Adrenal gland (tissue), 12 donors: ENCODE measurements around the gene ZSCAN5A. TPM values are rescaled to one million over a fixed set of nuclear protein-coding genes. Genes with fewer than 3 reads are reported as not detected.

Experiments
- DNase-seq, 7 donors: peaks; one replicate each; pipeline ENCODE4 v3.0.0-alpha.2; 2019 to 2020
- H3K27ac ChIP-seq, 5 donors: fragments of 200-600 bp; sonication (generic) in 4 of 5; 1 replicate in 3 of 5; 2 replicates in 2 of 5; pipeline versions ENCODE4 v1.5.1 to v1.8.0; 2016 to 2020; ENCODE audit warnings: mild to moderate bottlenecking in 1 of 5
- H3K27me3 ChIP-seq: fragments of 200-600 bp; 2 replicates; pipeline ENCODE4 v1.8.0; 2021
- H3K36me3 ChIP-seq, 2 donors: fragments of 200-600 bp; replicated peaks in 1 of 2; 1 replicate in 1 of 2; 2 replicates in 1 of 2; pipeline versions ENCODE4 v1.5.1 to v1.8.0; 2018 to 2022
- H3K4me1 ChIP-seq, 2 donors: fragments of 200-600 bp; replicated peaks in 1 of 2; 1 replicate in 1 of 2; 2 replicates in 1 of 2; pipeline versions ENCODE4 v1.5.1 to v1.8.0; 2018 to 2021
- H3K4me3 ChIP-seq, 4 donors: fragments of 200-600 bp; sonication (generic) in 3 of 4; one replicate each; pipeline ENCODE4 v1.5.1; 2016 to 2018
- H3K9me3 ChIP-seq, 3 donors: fragments of 200-600 bp; sonication (generic) in 1 of 3; replicated peaks in 1 of 3; 1 replicate in 2 of 3; 2 replicates in 1 of 3; pipeline versions ENCODE4 v1.5.1 to v1.8.0; 2016 to 2021
- CTCF ChIP-seq, 6 experiments: fragments of 450-650 bp in 4 of 6; fragments of 200-600 bp in 2 of 6; sonication (generic) in 1 of 6; IDR thresholded peaks; 1 replicate in 5 of 6; 2 replicates in 1 of 6; pipeline versions ENCODE4 v1.5.1 to v1.8.0; 2016 to 2021; ENCODE audit warnings: antibody characterized with exemption in 6 of 6, mild to moderate bottlenecking in 2 of 6, moderate library complexity in 1 of 6
- POLR2A ChIP-seq, 2 donors: fragments of 450-650 bp; IDR thresholded peaks; one replicate each; pipeline ENCODE4 v1.6.1; 2017; ENCODE audit warnings: antibody characterized with exemption in 2 of 2, mild to moderate bottlenecking in 2 of 2, moderate library complexity in 1 of 2
- WGBS, 4 donors: extraction: QIAGEN DNeasy Blood & Tissue Kit in 2 of 4; methylation state at CpG; one replicate each; pipeline versions ENCODE4 v1.1.5 to v1.1.7; 2013 to 2017; 5-methylcytosine and 5-hydroxymethylcytosine counted together
- intact Hi-C, 2 donors: fragments of 100-400 bp; cut with DNase I; formaldehyde crosslinking; loops; one replicate each; pipeline versions ENCODE4 v1.14.1 to v1.15.0; 2022 to 2023
- polyA plus RNA-seq, 3 donors: library from polyadenylated mRNA; stranded (reverse); fragments of 200-250 nt in 2 of 3; fragments of 350-450 nt in 1 of 3; fragmentation: Illumina TruSeq in 1 of 3; extraction: RNeasy Lipid Tissue Mini Kit (QIAGEN cat#74804) in 1 of 3; gene quantifications; one replicate each; pipeline ENCODE4 v1.2.3, GENCODE V29; 2013 to 2014
- total RNA-seq, 9 donors: library from RNA; depleted of rRNA in 4 of 9; stranded (reverse); fragments of >200 nt in 4 of 9; fragments of 120-200 nt in 1 of 9; fragmentation: NEBNext Ultra II Directional in 1 of 9; extraction: Animal tissue kit (Norgen Biotek cat#: 25700) in 1 of 9; gene quantifications; one replicate each; pipeline versions ENCODE4 v1.1.0 to v1.2.4, GENCODE V29; 2013 to 2023
- donor health status: healthy with polysubstance abuse.
- donor health status: Bipolar disorder and iron deficiency.
- donor health status: DM: yes; HTN: yes; CAD: no.
- donor health status: DM: no; HTN: no; CAD: no.
- donor health status: DM: no; HTN: no; CAD: no.
- donor health status: DM: yes; HTN: yes; CAD: no.

Gene ZSCAN5A
- total and polyA plus RNA-seq, 12 donors: 4.5 to 20.1 (median 8.1) TPM

DNA sequence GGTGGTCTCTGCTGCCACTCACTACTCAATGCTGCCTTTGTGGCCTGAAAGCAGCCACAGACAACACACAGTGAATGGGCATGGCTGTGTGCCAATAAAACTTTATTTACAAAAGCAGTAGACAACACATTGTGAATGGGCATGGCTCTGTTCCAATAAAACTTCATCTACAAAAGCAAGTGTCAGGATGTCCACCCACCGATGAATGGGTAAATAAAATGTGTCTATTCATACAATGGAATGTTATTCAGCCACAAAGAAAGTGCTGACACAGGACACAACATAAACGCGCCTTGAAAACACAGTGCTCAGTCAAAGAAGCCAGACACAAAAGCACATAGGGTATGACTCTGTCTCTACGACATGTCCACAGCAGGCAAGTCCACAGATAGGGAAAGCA lies 20.1 kb downstream of the ZSCAN5A start:
- H3K27me3 ChIP-seq: no peaks in the 10 kb centered on the region
- TF ChIP-seq POLR2A (IDR thresholded peaks at IDR 0.05): no peak
- no peak for TF ChIP-seq CTCF (IDR thresholded peaks at IDR 0.05)
- no peak overlapping the region for H3K27ac ChIP-seq
- 87 to 91% (median 89%) methylated on average over 4 of the region's 4 CpGs for WGBS, 4 donors
- intact Hi-C loops: no loop called here
- peaks cover 0 to 12% of the 10 kb centered on the region in 2 donors for H3K36me3 ChIP-seq
- no peaks in the 10 kb centered on the region for H3K4me1 ChIP-seq
- no peaks in the 10 kb centered on the region for H3K9me3 ChIP-seq
- no peak overlapping the region for H3K4me3 ChIP-seq
- DNase-seq: no peak

GRCh38 chr19:56291867-56292266 lies 22.8 kb downstream of the ZSCAN5A start:
- intact Hi-C loops: no loop called here
- no peak overlapping the region for H3K4me3 ChIP-seq
- H3K4me1 ChIP-seq: no peaks in the 10 kb centered on the region
- WGBS, 4 donors: 87 to 97% (median 94%) methylated on average over 6 of the region's 6 CpGs
- no peaks in the 10 kb centered on the region for H3K27me3 ChIP-seq
- H3K9me3 ChIP-seq: no peaks in the 10 kb centered on the region
- H3K36me3 ChIP-seq: peaks cover 0 to 12% of the 10 kb centered on the region in 2 donors
- TF ChIP-seq POLR2A (IDR thresholded peaks at IDR 0.05) (no peak), CTCF (IDR thresholded peaks at IDR 0.05) (no peak)
- DNase-seq: no peak
- no peak overlapping the region for H3K27ac ChIP-seq

DNA sequence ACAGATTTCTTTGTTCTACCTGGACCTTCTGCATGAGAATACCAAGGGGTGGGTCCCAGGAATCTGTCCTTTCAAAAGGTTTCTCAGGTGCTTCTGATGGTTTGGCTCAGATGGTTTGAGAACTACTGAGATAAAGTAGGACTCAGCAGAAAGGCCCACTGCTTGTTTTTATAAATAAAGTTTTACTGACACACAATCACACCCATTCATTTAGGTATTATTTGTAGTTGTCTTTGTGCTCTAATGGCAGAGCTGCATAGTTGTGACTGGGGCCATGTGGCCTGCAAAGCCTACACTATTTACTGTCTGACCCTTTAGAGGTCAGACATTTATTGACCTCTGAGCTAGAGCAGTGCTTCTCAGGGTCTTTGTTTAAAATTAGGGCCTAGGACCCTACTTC lies 24.5 kb downstream of the ZSCAN5A start:
- H3K4me1 ChIP-seq: no peaks in the 10 kb centered on the region
- TF ChIP-seq CTCF (IDR thresholded peaks at IDR 0.05) (no peak), POLR2A (IDR thresholded peaks at IDR 0.05) (no peak)
- H3K27ac ChIP-seq: no peak overlapping the region
- DNase-seq: no peak
- no peak overlapping the region for H3K4me3 ChIP-seq
- no peaks in the 10 kb centered on the region for H3K27me3 ChIP-seq
- intact Hi-C loops: no loop called here
- H3K36me3 ChIP-seq: peaks cover 0 to 7% of the 10 kb centered on the region in 2 donors
- H3K9me3 ChIP-seq: no peaks in the 10 kb centered on the region

- WGBS, 4 donors: 95 to 97% (median 96%) methylated on average over 3 of the region's 3 CpGs
- no peaks in the 10 kb centered on the region for H3K36me3 ChIP-seq
- H3K27me3 ChIP-seq: no peaks in the 10 kb centered on the region
- H3K4me3 ChIP-seq: no peak overlapping the region
- DNase-seq: no peak
- intact Hi-C loops: no loop called here
- no peaks in the 10 kb centered on the region for H3K9me3 ChIP-seq
- no peaks in the 10 kb centered on the region for H3K4me1 ChIP-seq
- no peak overlapping the region for H3K27ac ChIP-seq
- TF ChIP-seq POLR2A (IDR thresholded peaks at IDR 0.05) (no peak), CTCF (IDR thresholded peaks at IDR 0.05) (no peak)
Observed at GRCh38 chr19:56284746-56285145, 29.9 kb downstream of the ZSCAN5A start.
